HepG2 (cell line): ENCODE measurements around the gene CBX2. TPM values are rescaled to one million over a fixed set of nuclear protein-coding genes. Genes with fewer than 3 reads are reported as not detected.

Experiments used
- CREB1 ChIP-seq, 2 experiments: fragments of 450-650 bp in 1 of 2; IDR thresholded peaks; 2 replicates each; pipeline ENCODE4 v1.6.1; 2016 to 2017; ENCODE audit warnings: control low read depth in 1 of 2, mild to moderate bottlenecking in 1 of 2, missing compliant biosample characterization in 1 of 2, missing genetic modification characterization in 1 of 2
- CSRNP2 ChIP-seq: sonication (generic); formaldehyde crosslinking; conservative IDR thresholded peaks from 2 replicates; pipeline ENCODE4 v1.8.0; 2022; ENCODE audit warnings: low read depth, missing genetic modification reagents
- GTF2F1 ChIP-seq: fragments of 150-350 bp; IDR thresholded peaks from 2 replicates; pipeline ENCODE4 v1.6.1; 2014; ENCODE audit warnings: low read length
- IKZF1 ChIP-seq: fragments of 450-650 bp; IDR thresholded peaks from 2 replicates; pipeline ENCODE4 v1.7.1; 2016
- KLF11 ChIP-seq: IDR thresholded peaks from 2 replicates; pipeline ENCODE4 v1.6.1; 2016; ENCODE audit warnings: missing compliant biosample characterization
- MLLT10 ChIP-seq: sonication (generic); formaldehyde crosslinking; IDR thresholded peaks from 2 replicates; pipeline ENCODE4 v1.4.0; 2020; ENCODE audit warnings: missing genetic modification reagents
- NCOA1 ChIP-seq: sonication (generic); formaldehyde crosslinking; IDR thresholded peaks from 2 replicates; pipeline ENCODE4 v1.9.0; 2021; ENCODE audit warnings: missing genetic modification reagents
- PRDM15 ChIP-seq: sonication (generic); formaldehyde crosslinking; IDR thresholded peaks from 2 replicates; pipeline ENCODE4 v1.4.0; 2020; ENCODE audit warnings: missing genetic modification reagents
- SETDB1 ChIP-seq: sonication (generic); formaldehyde crosslinking; IDR thresholded peaks from 2 replicates; pipeline ENCODE4 v1.5.1; 2020; ENCODE audit warnings: missing genetic modification reagents, mild to moderate bottlenecking, borderline replicate concordance
- SMYD3 ChIP-seq: sonication (generic); formaldehyde crosslinking; IDR thresholded peaks from 2 replicates; pipeline ENCODE4 v1.8.1; 2023; ENCODE audit warnings: mild to moderate bottlenecking, missing genetic modification reagents
- UBTF ChIP-seq: sonication (generic); formaldehyde crosslinking; IDR thresholded peaks from 2 replicates; pipeline ENCODE4 v1.4.0; 2020; ENCODE audit warnings: mild to moderate bottlenecking, missing genetic modification reagents
- ZBTB7B ChIP-seq: sonication (generic); formaldehyde crosslinking; IDR thresholded peaks from 2 replicates; pipeline ENCODE4 v1.4.0; 2020; ENCODE audit warnings: missing genetic modification reagents
- ZC3H4 ChIP-seq: sonication (generic); formaldehyde crosslinking; IDR thresholded peaks from 2 replicates; pipeline ENCODE4 v1.4.0; 2020; ENCODE audit warnings: missing genetic modification reagents, borderline replicate concordance
- ZNF124 ChIP-seq: sonication (generic); formaldehyde crosslinking; IDR thresholded peaks from 2 replicates; pipeline ENCODE4 v1.4.0; 2020; ENCODE audit warnings: missing genetic modification reagents
- ZNF138 ChIP-seq: sonication (generic); formaldehyde crosslinking; IDR thresholded peaks from 2 replicates; pipeline ENCODE4 v1.5.0; 2020; ENCODE audit warnings: mild to moderate bottlenecking, low read depth, missing genetic modification reagents
- ZNF383 ChIP-seq: sonication (generic); formaldehyde crosslinking; IDR thresholded peaks from 2 replicates; pipeline ENCODE4 v1.4.0; 2020; ENCODE audit warnings: missing genetic modification reagents, mild to moderate bottlenecking, borderline replicate concordance
- ZNF660 ChIP-seq: sonication (generic); formaldehyde crosslinking; IDR thresholded peaks from 2 replicates; pipeline ENCODE4 v1.5.1; 2020; ENCODE audit warnings: mild to moderate bottlenecking, low read depth, missing genetic modification reagents, borderline replicate concordance
- ZNF7 ChIP-seq: IDR thresholded peaks from 2 replicates; pipeline ENCODE4 v1.6.1; 2016; ENCODE audit warnings: missing biosample characterization, missing genetic modification reagents
- polyA plus RNA-seq, 8 experiments: library from polyadenylated mRNA; depleted of rRNA in 3 of 8; stranded (reverse) in 7 of 8; unstranded in 1 of 8; fragments of >200 nt; fragmentation: Illumina TruSeq in 4 of 8; extraction: Trizol in 4 of 8; gene quantifications; 2 replicates each; pipeline versions ENCODE4 v1.2.1 to v1.2.3, GENCODE V29; 2011 to 2016; ENCODE audit warnings: low read depth in 4 of 8, missing spikeins in 1 of 8, mixed read lengths in 1 of 8; ENCODE audit not compliant: insufficient read depth in 1 of 8
- total RNA-seq, 5 experiments: library from RNA; depleted of rRNA; stranded (reverse); fragments of >200 nt; fragmentation: Illumina TruSeq; extraction: Trizol; gene quantifications; 2 replicates each; pipeline ENCODE4 v1.2.3, GENCODE V29; 2016; ENCODE audit warnings: low read depth in 1 of 5
- TF ChIP-seq, protein P1 (sequence below): sonication (generic); formaldehyde crosslinking; IDR thresholded peaks from 2 replicates; pipeline ENCODE4 v1.5.0; 2020; ENCODE audit warnings: missing genetic modification reagents
- TF ChIP-seq, protein P2 (sequence below): sonication (generic); formaldehyde crosslinking; IDR thresholded peaks from 2 replicates; pipeline ENCODE4 v1.4.0; 2020; ENCODE audit warnings: mild to moderate bottlenecking, missing genetic modification reagents, borderline replicate concordance

The CBX2 gene
- total and polyA plus RNA-seq, 2 of the 13 experiments (the other 11 are each of a cell fraction or from before 2014, with no cell fraction given) = 14.5 to 31.1 TPM

DNA sequence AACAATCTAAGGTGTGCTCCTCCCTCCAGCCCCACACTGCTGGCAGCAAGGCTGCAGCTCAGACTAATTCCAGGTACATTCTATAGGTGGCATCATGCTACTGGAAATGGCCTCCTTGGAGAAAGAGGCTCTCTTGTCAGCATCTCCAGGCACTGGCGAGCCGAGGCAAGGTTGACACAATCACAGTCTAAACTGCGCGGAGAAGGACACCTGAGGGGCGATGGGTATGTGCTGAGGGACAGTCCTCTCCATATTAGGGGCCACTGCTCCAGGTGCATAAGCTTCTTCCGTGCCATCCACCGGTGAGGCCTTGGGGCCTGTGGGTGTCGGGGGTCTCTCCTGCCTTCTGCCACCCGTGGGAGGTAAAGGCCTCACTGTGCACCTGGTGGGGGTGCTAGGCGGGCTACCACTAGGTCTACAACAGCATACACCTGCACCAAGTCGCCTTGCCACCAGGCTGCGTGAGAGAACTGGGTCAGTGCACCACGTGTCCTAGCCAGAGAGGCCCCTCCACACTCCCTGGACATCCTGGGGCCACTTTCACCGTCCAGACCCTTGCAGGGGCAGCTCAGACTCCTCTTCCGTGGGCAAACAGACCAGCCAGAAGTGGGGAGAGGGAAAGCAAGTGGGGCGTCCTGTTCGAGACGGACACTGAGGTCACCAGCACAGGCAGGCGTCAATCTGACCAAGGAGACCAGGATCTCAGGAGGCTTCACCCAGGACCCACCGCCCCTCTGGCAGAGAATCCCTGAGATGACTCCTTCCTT is 31.0 kb downstream of the CBX2 start (continued):
- TF ChIP-seq PRDM15 = no peak
- no peak for TF ChIP-seq GTF2F1
- no peak for TF ChIP-seq ZNF7 (CRISPR knock-in tag)
- no peak for TF ChIP-seq SMYD3 (CRISPR knock-in tag)
- no peak for TF ChIP-seq NCOA1 (CRISPR knock-in tag)
- TF ChIP-seq ZNF138 (CRISPR knock-in tag) = no peak
- peak; percentile 27; the same call in 1 of the 2 replicates for TF ChIP-seq ZBTB7B (CRISPR knock-in tag)
- TF ChIP-seq, protein P1, sequence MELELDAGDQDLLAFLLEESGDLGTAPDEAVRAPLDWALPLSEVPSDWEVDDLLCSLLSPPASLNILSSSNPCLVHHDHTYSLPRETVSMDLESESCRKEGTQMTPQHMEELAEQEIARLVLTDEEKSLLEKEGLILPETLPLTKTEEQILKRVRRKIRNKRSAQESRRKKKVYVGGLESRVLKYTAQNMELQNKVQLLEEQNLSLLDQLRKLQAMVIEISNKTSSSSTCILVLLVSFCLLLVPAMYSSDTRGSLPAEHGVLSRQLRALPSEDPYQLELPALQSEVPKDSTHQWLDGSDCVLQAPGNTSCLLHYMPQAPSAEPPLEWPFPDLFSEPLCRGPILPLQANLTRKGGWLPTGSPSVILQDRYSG (CRISPR knock-in tag) = no peak
- TF ChIP-seq MLLT10 (CRISPR knock-in tag) = no peak
- TF ChIP-seq ZC3H4 (CRISPR knock-in tag) = no peak
- no peak for TF ChIP-seq CSRNP2
- TF ChIP-seq UBTF (CRISPR knock-in tag) = peak; percentile 44; the same call in 1 of the 2 replicates
- no peak for TF ChIP-seq CREB1 (IDR thresholded peaks at IDR 0.05)
- TF ChIP-seq CREB1 (CRISPR knock-in tag; IDR thresholded peaks at IDR 0.05) = no peak
- no peak for TF ChIP-seq ZNF383
- 0 out of 2 replicates have a peak, but pooled peaks have one; percentile 46 for TF ChIP-seq KLF11 (CRISPR knock-in tag)
- TF ChIP-seq ZNF660 = no peak
- no peak for TF ChIP-seq ZNF124 (CRISPR knock-in tag)
- no peak for TF ChIP-seq SETDB1 (CRISPR knock-in tag)
- TF ChIP-seq IKZF1 = no peak
- TF ChIP-seq, protein P2, sequence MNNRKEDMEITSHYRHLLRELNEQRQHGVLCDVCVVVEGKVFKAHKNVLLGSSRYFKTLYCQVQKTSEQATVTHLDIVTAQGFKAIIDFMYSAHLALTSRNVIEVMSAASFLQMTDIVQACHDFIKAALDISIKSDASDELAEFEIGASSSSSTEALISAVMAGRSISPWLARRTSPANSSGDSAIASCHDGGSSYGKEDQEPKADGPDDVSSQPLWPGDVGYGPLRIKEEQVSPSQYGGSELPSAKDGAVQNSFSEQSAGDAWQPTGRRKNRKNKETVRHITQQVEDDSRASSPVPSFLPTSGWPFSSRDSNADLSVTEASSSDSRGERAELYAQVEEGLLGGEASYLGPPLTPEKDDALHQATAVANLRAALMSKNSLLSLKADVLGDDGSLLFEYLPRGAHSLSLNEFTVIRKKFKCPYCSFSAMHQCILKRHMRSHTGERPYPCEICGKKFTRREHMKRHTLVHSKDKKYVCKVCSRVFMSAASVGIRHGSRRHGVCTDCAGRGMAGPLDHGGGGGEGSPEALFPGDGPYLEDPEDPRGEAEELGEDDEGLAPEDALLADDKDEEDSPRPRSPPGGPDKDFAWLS (CRISPR knock-in tag) = no peak
